ENCODE results near the gene GSE1. TPM values are rescaled to one million over a fixed set of nuclear protein-coding genes. Genes with fewer than 3 reads are reported as not detected.

The GSE1 gene
- total RNA-seq, 1 experiment from 2014 or later: 90.2 TPM

DNA sequence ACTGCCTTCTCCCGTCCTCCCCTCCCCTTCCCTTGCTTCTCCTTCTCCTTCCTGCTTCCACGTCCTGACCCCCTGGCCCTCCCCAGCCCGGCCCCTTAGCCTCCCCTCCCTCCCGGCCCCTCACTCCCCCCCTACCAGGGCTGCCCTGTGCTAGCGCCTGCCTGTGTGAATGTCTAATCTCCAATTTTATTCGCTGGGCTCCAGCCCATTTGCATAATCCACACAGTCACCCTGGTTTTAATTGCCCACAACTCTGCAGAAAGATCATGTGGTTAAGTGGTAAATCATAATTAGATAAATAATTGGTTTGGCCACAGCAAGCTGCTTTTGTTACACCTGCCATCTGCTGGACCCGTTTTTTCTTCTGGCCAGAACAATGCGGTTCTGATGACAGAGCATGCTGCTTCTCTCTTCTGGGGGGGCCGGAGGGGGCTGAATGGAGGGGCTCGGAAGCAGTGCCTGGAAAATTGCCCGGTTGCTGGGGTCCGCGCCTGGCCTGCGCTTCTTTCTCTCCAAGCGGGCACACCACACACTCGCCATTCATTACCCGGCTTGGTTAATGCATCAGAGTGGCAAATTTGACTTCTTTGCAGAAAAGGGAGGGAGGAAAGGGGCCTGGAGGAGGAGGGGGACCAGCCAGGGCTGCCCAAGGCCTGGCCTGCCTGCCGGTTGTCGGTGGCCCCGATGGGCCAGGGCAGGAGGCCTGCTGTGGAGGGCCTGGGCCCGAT is 19.5 kb upstream of the GSE1 start:
- TF ChIP-seq POLR2A (IDR thresholded peaks at IDR 0.05; ENCODE audit: borderline replicate concordance, extremely low read depth, insufficient read depth, insufficient read length): no peak
- no peak for TF ChIP-seq CBX3 (IDR thresholded peaks at IDR 0.05; ENCODE audit: low read depth)
- no peak for DNase-seq (ENCODE audit: low read depth, low spot score)
- CTCF ChIA-PET: no interaction called here
- RAD21 ChIA-PET (ENCODE audit: low non-redundant PET in 1 of 2, low total read pairs in 2 of 2, uncharacterized antibody in 2 of 2, unreplicated experiment in 2 of 2): no interaction called here
- no peak overlapping the region for H3K4me2 ChIP-seq (ENCODE audit: low read length)
- H4K20me1 ChIP-seq (ENCODE audit: insufficient read depth): no peaks in the 10 kb centered on the region
- peaks cover 0 to 6% of the 10 kb centered on the region in 2 experiments; a peak in 1 of 4 replicates for H3K4me1 ChIP-seq (ENCODE audit: control insufficient read depth in 1 of 2, insufficient read depth in 2 of 2, low read length in 2 of 2)
- H3K36me3 ChIP-seq (ENCODE audit: control insufficient read depth in 1 of 2, insufficient read depth in 2 of 2, low read length in 2 of 2): no peaks in the 10 kb centered on the region
- H3K79me2 ChIP-seq (ENCODE audit: insufficient read depth, low read length): no peaks in the 10 kb centered on the region
- peaks cover 0 to 5% of the 10 kb centered on the region in 2 experiments; a peak in 1 of 4 replicates for H3K9me3 ChIP-seq (ENCODE audit: control insufficient read depth in 1 of 2, insufficient read depth in 1 of 2, low read depth in 1 of 2, low read length in 2 of 2)
- H3K27ac ChIP-seq (ENCODE audit: low read depth, low read length): no peak overlapping the region
- BruUV-seq (replicated peaks): no TSS peak
- POLR2A ChIA-PET: no interaction called here
- ATAC-seq: no peak
- H3K27me3 ChIP-seq (ENCODE audit: insufficient read depth, low read length): no peaks in the 10 kb centered on the region
- no peak overlapping the region for H3K4me3 ChIP-seq (replicated peaks in 1 of 2; ENCODE audit: low read depth in 1 of 2, low read length in 2 of 2)
- no peak overlapping the region for H2AFZ ChIP-seq (ENCODE audit: low read depth, low read length, poor library complexity, severe bottlenecking)
- intact Hi-C loops (cut with micrococcal nuclease): no loop called here
- no peaks in the 10 kb centered on the region for H3K9me2 ChIP-seq (ENCODE audit: insufficient read depth)
- no peak overlapping the region for H3K9ac ChIP-seq (ENCODE audit: low read length)

GRCh38 chr16:85594273-85594977 is 18.7 kb upstream of the GSE1 start:
- TF ChIP-seq SP1 (IDR thresholded peaks at IDR 0.05; ENCODE audit: low read depth) (no peak), ZNF274 (IDR thresholded peaks at IDR 0.05; ENCODE audit: low read depth, low read length) (no peak), FOSL1 (IDR thresholded peaks at IDR 0.05; ENCODE audit: low read depth) (no peak), YY1 (IDR thresholded peaks at IDR 0.05; ENCODE audit: extremely low read depth, insufficient replicate concordance, low read depth, low read length) (no peak), SIN3A (IDR thresholded peaks at IDR 0.05; ENCODE audit: low read depth) (no peak), EGR1 (IDR thresholded peaks at IDR 0.05; ENCODE audit: low read depth) (no peak), CBX3 (IDR thresholded peaks at IDR 0.05; ENCODE audit: low read depth) (no peak), ATF3 (IDR thresholded peaks at IDR 0.05) (no peak), RAD21 (IDR thresholded peaks at IDR 0.05; ENCODE audit: low read depth) (no peak), JUND (IDR thresholded peaks at IDR 0.05) (no peak), EZH2phosphoT487 (IDR thresholded peaks at IDR 0.05; ENCODE audit: borderline replicate concordance) (no peak)
- Histone ChIP-seq H3K9me3 (ENCODE audit: control insufficient read depth in 1 of 2, insufficient read depth in 1 of 2, low read depth in 1 of 2, low read length in 2 of 2) (peaks cover 0 to 5% of the 10 kb centered on the region in 2 experiments; a peak in 1 of 4 replicates), H3K27ac (ENCODE audit: low read depth, low read length) (no peak overlapping the region), H3K36me3 (ENCODE audit: control insufficient read depth in 1 of 2, insufficient read depth in 2 of 2, low read length in 2 of 2) (no peaks in the 10 kb centered on the region), H4K20me1 (ENCODE audit: insufficient read depth) (no peaks in the 10 kb centered on the region), H3K4me2 (ENCODE audit: low read length) (no peak overlapping the region), H3K4me3 (replicated peaks in 1 of 2; ENCODE audit: low read depth in 1 of 2, low read length in 2 of 2) (no peak overlapping the region), H3K79me2 (ENCODE audit: insufficient read depth, low read length) (no peaks in the 10 kb centered on the region), H3K27me3 (ENCODE audit: insufficient read depth, low read length) (no peaks in the 10 kb centered on the region), H3K9ac (ENCODE audit: low read length) (no peak overlapping the region), H2AFZ (ENCODE audit: low read depth, low read length, poor library complexity, severe bottlenecking) (no peak overlapping the region), H3K9me2 (ENCODE audit: insufficient read depth) (no peaks in the 10 kb centered on the region), H3K4me1 (ENCODE audit: control insufficient read depth in 1 of 2, insufficient read depth in 2 of 2, low read length in 2 of 2) (peaks cover 0 to 6% of the 10 kb centered on the region in 2 experiments; a peak in 1 of 4 replicates)
- ChIA-PET RAD21 (ENCODE audit: low non-redundant PET in 1 of 2, low total read pairs in 2 of 2, uncharacterized antibody in 2 of 2, unreplicated experiment in 2 of 2) (no interaction called here), CTCF (no interaction called here), POLR2A (no interaction called here)
- peak; percentile 23; the same call in 1 of the 2 replicates for ATAC-seq
- intact Hi-C loops (cut with micrococcal nuclease): no loop called here
- BruUV-seq (replicated peaks): no TSS peak
- no peak for DNase-seq (ENCODE audit: low read depth, low spot score)
